NCI-H2081 (cell line): ENCODE measurements around the gene FCRL6.

Source experiments
- DNase-seq, 2 experiments: peaks; one replicate each; lab custom pipeline; 2025; lab: John Stamatoyannopoulos, UW

Gene FCRL6

GRCh38 chr1:159799446-159799985 lies 2.6 kb upstream of the FCRL6 start:
- DNase-seq = no peak

DNA sequence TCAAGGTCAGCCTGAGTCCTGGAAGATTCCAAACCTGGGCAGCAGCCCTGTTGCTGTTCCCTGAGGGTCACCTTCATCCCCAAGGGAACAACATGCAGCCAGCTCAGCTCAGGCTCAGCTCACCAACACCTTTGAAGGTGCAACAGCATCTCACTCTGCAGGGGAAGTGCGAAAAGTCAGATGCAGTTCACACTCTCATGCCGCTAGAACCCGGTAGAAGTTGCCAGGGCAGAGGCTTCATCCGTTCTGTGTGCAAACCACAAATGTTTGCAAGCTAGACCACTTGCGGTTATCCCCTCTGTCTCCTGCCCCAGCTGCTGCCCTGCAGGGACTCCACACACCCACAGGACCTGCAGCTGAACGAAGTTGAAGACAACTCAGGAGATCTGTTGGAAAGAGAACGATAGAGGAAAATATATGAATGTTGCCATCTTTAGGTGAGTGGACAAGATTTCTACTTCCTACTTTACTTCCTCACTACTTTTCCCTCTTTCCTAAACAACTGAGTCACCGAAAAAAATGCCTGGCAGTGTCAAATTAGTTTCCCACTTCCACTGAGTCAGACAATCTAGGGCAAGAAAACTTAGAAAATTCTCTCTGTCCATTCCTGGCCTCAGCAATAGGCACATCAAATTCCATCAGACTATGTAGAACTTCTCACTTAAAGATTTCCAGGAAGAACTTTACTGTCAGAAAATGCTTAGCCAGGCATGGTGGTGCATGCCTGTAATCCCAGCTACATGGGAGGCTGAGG lies 1.8 kb upstream of the FCRL6 start:
- DNase-seq = no peak

GRCh38 chr1:159803956-159804689 lies 2.0 kb downstream of the FCRL6 start:
- no peak for DNase-seq

GRCh38 chr1:159804924-159805323 lies 2.8 kb downstream of the FCRL6 start:
- DNase-seq = no peak

- DNase-seq = no peak
Measured at GRCh38 chr1:159815926-159816325, 13.8 kb downstream of the FCRL6 start.

- DNase-seq = peak; percentile 89 to 98
Measured at GRCh38 chr1:159817276-159818041, 15.3 kb downstream of the FCRL6 start.

DNA sequence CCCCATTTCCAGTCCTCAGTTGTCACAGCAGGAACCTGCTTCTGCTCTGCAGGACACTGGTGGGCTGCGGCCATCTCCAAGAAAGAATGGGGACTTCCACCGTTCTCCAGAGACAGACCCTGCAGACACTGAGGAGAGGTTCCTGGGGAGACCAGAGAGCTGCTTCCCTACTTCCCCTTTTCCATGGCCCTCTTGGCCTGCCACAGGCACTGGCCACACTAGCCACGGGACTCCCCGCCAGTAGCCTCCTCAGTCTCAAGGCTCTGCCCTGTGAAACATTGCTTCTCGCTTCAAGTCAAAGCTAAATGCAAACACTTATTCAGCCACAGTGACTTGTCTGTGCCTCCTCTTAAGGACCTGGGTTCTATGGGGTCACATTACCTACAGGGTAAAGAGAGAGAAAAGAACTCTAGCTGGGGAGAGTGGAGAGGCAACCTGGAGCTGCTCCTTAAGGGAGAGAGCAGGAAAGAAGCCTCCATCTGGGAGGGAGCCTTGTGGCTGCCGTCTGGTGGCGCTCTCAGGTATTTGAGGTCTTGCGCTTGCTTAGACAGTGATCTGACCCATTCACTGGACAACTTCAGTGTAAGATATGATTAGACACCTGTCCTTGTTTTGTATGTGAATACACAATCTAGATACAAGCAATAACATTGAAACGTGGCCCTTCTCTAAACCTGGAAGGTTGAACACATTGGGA lies 19.2 kb downstream of the FCRL6 start:
- no peak for DNase-seq

- peak; percentile 69 to 87 for DNase-seq
Measured at GRCh38 chr1:159823406-159823805, 21.2 kb downstream of the FCRL6 start.

DNA sequence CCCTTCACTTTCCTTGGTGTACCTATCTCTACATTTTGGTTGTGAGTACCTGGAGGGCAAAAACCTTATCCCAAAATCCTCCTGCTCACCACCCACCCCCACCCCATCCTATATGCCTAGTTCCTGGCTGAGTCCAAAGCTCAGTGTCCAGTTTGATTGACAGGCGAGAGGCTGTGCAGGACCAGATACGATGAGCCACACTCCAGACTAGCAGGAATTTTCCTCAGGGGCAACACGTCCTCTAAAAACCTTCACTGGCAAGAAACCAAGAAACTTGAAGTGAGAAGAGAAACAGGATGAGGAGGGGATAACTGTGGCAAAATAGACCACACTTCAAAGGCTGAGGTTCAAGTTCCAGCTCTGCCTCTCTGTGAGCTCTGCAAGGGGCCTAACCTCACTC lies 23.4 kb downstream of the FCRL6 start:
- no peak for DNase-seq

DNA sequence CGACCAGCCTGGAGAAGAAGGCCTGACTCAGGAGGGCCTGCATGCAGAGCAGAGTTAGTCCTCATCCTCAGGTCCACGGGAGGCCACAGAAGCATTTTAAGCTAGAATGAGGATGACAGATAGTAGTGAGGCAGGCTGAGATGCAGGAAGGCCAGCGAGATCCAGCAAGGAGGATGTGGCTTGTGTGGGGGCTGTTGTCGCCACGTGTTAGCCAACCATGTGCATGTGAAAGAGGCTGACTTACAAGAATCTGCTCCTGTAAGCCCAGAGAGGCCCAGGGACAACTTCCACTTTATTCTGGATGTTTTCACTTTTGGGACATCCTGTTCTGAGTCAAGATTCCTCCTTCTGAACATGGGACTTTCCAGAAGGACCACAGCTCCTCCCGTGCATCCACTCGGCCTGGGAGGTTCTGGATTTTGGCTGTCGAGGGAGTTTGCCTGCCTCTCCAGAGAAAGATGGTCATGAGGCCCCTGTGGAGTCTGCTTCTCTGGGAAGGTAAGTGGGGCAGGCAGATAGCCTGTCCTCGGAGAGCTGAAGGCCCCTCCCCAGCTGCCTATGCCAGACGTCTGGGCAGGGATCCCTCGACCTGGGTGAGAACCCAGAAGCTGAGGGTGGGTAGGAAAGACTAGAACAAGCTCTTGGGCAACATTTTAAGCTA lies 24.4 kb downstream of the FCRL6 start, which contains the start of gene SLAMF8:
SLAMF8 (plus strand) TSS at position 433 of the 661 bp plus-strand sequence; CDS start at position 459, 26 bp downstream.
- DNase-seq = no peak

GRCh38 chr1:159827102-159827490 lies 24.9 kb downstream of the FCRL6 start:
- DNase-seq = no peak

- no peak for DNase-seq
Measured at GRCh38 chr1:159827549-159827948, 25.4 kb downstream of the FCRL6 start.

DNA sequence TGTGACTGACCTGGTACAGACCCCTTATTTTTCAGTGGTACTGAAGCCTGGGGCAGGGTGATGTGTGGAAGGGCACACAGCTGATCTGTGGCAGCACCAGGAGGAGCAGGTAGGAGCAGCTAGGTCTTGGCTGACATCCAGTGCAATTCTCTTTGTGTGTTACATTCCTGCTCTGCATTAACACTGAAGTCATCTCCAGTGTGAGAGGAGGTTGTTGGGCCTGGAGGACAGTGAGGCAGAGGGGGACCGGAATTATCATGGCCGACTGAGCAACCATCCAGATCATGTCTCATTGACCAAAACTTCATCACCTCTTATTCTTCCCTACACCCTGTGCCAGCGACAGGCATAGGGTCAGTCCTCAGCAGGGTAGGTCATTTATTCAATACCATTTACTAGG lies 26.0 kb downstream of the FCRL6 start:
- DNase-seq = peak in 1 of 2 experiments; percentile 7

DNA sequence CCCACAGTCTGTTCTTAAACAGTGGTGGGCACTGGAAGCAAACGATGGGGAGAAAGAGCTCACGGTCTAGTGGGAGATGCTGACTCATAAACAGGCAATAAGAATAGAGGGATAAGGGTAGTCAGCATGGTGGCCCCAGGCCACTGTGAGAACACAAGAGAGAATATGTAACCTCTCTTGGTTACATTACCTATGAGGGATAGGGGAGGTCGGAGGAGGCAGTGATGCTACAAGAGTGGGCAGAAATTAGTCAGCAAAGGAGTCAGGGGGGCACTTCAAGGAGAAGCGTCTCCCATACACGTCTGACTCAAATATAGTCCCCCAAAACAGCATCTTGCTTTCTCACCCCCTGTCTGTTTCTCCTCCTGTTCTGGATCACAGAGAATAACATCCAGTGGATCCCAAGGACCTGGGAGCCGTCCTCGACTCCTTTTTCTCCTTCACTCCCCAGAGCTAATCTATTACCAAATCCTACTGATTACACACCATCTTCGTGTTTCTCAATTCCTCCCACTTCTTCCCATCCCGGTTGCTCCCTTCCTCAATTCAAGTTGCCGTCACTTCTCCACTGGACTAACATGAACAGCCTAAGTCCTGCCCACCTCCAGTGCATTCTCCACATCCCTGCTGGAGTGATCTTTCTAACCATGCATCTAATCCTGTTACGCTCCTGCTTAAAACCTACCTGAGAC lies 26.6 kb downstream of the FCRL6 start:
- DNase-seq = no peak

DNA sequence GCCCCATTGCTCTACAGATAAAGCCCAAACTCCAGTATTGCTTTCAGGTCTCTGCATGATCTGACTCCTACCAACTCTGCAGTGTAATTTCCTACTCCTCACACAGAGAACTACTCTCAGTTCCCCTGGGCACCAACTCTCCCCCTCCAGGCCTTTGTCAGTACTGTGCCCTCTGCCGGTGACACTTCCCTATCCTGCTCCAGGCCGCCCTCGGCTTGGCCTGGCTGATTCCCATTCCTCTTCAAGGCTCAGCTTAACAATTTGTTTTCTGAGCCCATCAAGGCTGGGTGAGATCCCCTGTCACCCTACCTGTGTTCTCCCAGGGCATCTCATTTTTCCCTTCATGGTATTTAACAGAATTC lies 27.1 kb downstream of the FCRL6 start:
- no peak for DNase-seq

DNA sequence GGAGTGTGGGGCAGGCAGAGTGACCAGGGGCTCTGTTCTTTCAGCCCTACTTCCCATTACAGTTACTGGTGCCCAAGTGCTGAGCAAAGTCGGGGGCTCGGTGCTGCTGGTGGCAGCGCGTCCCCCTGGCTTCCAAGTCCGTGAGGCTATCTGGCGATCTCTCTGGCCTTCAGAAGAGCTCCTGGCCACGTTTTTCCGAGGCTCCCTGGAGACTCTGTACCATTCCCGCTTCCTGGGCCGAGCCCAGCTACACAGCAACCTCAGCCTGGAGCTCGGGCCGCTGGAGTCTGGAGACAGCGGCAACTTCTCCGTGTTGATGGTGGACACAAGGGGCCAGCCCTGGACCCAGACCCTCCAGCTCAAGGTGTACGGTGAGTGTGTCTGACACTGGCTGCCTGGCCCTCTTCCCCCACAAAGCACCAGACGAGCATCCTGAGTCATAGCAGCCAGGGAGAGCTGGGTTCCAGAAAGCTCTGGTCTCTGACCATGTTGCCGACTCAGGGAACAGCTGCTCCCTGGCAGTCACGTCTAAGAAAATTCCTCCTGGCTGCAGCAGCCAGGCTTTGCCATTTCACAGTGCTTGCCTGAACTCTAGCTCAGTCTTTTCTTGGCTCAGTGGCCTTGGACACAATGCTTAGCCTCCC lies 27.8 kb downstream of the FCRL6 start:
- no peak for DNase-seq

DNA sequence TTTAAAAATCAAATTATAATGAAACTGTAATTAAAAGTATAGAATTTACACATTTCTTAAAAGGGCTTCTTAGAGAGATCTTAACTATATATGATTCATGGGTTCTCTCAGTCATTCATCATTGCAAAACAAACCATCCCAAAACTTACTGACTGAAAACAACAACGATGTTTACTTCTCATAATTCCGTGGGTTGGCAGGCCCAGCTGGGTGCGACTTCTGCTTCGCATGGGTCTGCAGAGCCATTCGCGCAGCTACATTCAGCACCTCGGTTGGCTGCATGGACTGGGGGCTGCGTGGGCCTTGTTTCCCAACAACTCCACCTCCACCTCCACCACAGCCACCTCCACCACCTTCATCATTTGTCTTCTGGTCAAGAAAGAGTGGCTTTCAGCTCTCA lies 28.6 kb downstream of the FCRL6 start:
- no peak for DNase-seq

GRCh38 chr1:159831412-159832141 lies 29.4 kb downstream of the FCRL6 start:
- peak; percentile 79 to 89 for DNase-seq

DNA sequence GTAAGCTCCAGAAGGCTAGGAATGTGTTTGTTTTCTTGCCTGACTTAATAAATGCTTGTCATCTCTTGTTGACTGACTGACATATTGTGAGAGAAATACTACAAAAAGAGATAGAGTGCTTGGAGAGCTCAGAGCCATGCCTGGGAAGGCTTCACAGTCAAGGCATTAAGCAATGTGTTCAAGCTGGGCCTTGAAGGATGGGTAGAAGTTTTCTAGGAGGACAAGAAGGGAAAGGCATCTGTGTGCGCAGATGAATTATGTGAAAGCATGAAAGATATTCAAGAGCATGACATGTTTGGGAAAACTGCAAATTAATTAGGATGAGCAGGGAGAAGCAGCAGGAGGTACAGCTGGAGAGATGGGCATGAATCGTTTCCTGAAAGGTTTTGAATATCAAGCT lies 30.1 kb downstream of the FCRL6 start:
- DNase-seq = no peak
